SK-N-SH (cell line): ENCODE results near the gene MCM10. TPM values are rescaled to one million over a fixed set of nuclear protein-coding genes. Genes with fewer than 3 reads are reported as not detected.
A peak's percentile ranks its signal among the peaks of the same experiment; 100 is the strongest.

Source experiments
- CTCF ChIA-PET: fragments of 300-600, 350-600 bp; formaldehyde crosslinking; extraction: SDS; loops from one replicate; lab custom pipeline; 2021; lab: Yijun Ruan, JAX
- POLR2A ChIA-PET: fragments of 350-600 bp; sonication (Branson Sonifier 250); formaldehyde crosslinking; extraction: SDS; loops from one replicate; lab custom pipeline; 2020; ENCODE audit warnings: antibody characterized with exemption, inconsistent platforms; lab: Yijun Ruan, JAX
- DNase-seq: peaks from one replicate; pipeline ENCODE4 v3.0.0; 2012
- H2AFZ ChIP-seq: fragments of 200-600 bp; sonication (generic); 2 replicates; pipeline ENCODE4 v1.8.1; 2016; ENCODE audit warnings: antibody characterized with exemption, mild to moderate bottlenecking, low read depth
- H3F3A ChIP-seq: fragments of 200-600 bp; sonication (generic); replicated peaks from 2 replicates; pipeline ENCODE3; 2016; ENCODE audit warnings: antibody characterized with exemption, mild to moderate bottlenecking; ENCODE audit not compliant: insufficient read depth
- H3K27ac ChIP-seq, 2 experiments: fragments of 200-500 bp in 1 of 2; fragments of 200-600 bp in 1 of 2; sonication (Bioruptor generic) in 1 of 2; sonication (generic), shearing (Covaris generic) in 1 of 2; 2 replicates each; pipeline versions ENCODE4 v1.5.1 to v1.6.1; 2014 to 2016; ENCODE audit warnings: low read depth in 2 of 2, inconsistent platforms in 1 of 2, low read length in 1 of 2, mild to moderate bottlenecking in 1 of 2, mixed read lengths in 1 of 2
- H3K27me3 ChIP-seq: fragments of 200-600 bp; sonication (generic), shearing (Covaris generic); 2 replicates; pipeline ENCODE4 v1.6.1; 2016; ENCODE audit warnings: mixed run types; ENCODE audit not compliant: insufficient read depth
- H3K36me3 ChIP-seq, 2 experiments: fragments of 200-500 bp in 1 of 2; fragments of 200-600 bp in 1 of 2; sonication (Bioruptor generic) in 1 of 2; sonication (generic) in 1 of 2; replicated peaks in 1 of 2; 2 replicates each; pipeline versions ENCODE3 to v1.5.1; 2014 to 2016; ENCODE audit warnings: low read length in 1 of 2, mild to moderate bottlenecking in 1 of 2; ENCODE audit not compliant: insufficient read depth in 2 of 2, control insufficient read depth in 1 of 2
- H3K4me1 ChIP-seq, 2 experiments: fragments of 200-500 bp in 1 of 2; fragments of 200-600 bp in 1 of 2; sonication (Bioruptor generic) in 1 of 2; sonication (generic), shearing (Covaris generic) in 1 of 2; 2 replicates each; pipeline versions ENCODE4 v1.5.1 to v1.6.1; 2014 to 2016; ENCODE audit warnings: low read depth in 1 of 2, low read length in 1 of 2, mixed run types in 1 of 2; ENCODE audit not compliant: insufficient read depth in 2 of 2, control insufficient read depth in 1 of 2
- H3K4me2 ChIP-seq: fragments of 200-600 bp; sonication (generic), shearing (Covaris generic); 2 replicates; pipeline ENCODE4 v1.6.1; 2017; ENCODE audit warnings: mixed run types
- H3K4me3 ChIP-seq, 2 experiments: fragments of 200-500 bp in 1 of 2; fragments of 200-600 bp in 1 of 2; sonication (Bioruptor generic) in 1 of 2; sonication (generic), shearing (Covaris generic) in 1 of 2; 2 replicates each; pipeline versions ENCODE4 v1.5.1 to v1.8.1; 2014 to 2016; ENCODE audit warnings: low read depth in 2 of 2, inconsistent platforms in 1 of 2, low read length in 1 of 2, mild to moderate bottlenecking in 1 of 2, mixed read lengths in 1 of 2, moderate library complexity in 1 of 2
- H3K79me2 ChIP-seq: fragments of 200-600 bp; sonication (generic); 2 replicates; pipeline ENCODE4 v1.8.1; 2017; ENCODE audit warnings: mild to moderate bottlenecking; ENCODE audit not compliant: insufficient read depth
- H3K9ac ChIP-seq: fragments of 200-600 bp; sonication (generic); 2 replicates; pipeline ENCODE4 v1.6.1; 2017; ENCODE audit warnings: mixed run types
- H3K9me2 ChIP-seq: fragments of 200-600 bp; sonication (generic); 2 replicates; pipeline ENCODE4 v1.6.1; 2017; ENCODE audit warnings: mixed run types
- H3K9me3 ChIP-seq: fragments of 200-600 bp; sonication (generic); 2 replicates; pipeline ENCODE4 v1.6.1; 2017; ENCODE audit warnings: mixed run types, mild to moderate bottlenecking, moderate library complexity
- H4K20me1 ChIP-seq: fragments of 200-600 bp; sonication (generic); 2 replicates; pipeline ENCODE4 v1.6.1; 2017; ENCODE audit warnings: mild to moderate bottlenecking, mixed run types; ENCODE audit not compliant: insufficient read depth
- GABPA ChIP-seq: IDR thresholded peaks from 2 replicates; pipeline ENCODE4 v1.4.0; 2012; ENCODE audit warnings: low read depth, mild to moderate bottlenecking
- GATA2 ChIP-seq: sonication (generic); formaldehyde crosslinking; IDR thresholded peaks from 2 replicates; pipeline ENCODE4 v1.5.0; 2020; ENCODE audit warnings: mild to moderate bottlenecking, missing genetic modification reagents
- MEF2A ChIP-seq: IDR thresholded peaks from 2 replicates; pipeline ENCODE4 v1.4.0; 2012; ENCODE audit warnings: low read depth, borderline replicate concordance
- MXI1 ChIP-seq: IDR thresholded peaks from 2 replicates; pipeline ENCODE4 v1.6.1; 2012; ENCODE audit warnings: mild to moderate bottlenecking, low read depth, low read length, improper control_type of control experiment
- NFIC ChIP-seq: IDR thresholded peaks from 2 replicates; pipeline ENCODE4 v1.4.0; 2012; ENCODE audit warnings: borderline replicate concordance
- SIN3A ChIP-seq: IDR thresholded peaks from 2 replicates; pipeline ENCODE4 v1.6.1; 2012; ENCODE audit warnings: low read depth, mild to moderate bottlenecking, low read length, moderate library complexity, borderline replicate concordance
- TEAD4 ChIP-seq: IDR thresholded peaks from 2 replicates; pipeline ENCODE4 v1.4.0; 2012; ENCODE audit warnings: mild to moderate bottlenecking, borderline replicate concordance; ENCODE audit not compliant: insufficient read depth
- YY1 ChIP-seq: IDR thresholded peaks from 2 replicates; pipeline ENCODE4 v1.4.0; 2012; ENCODE audit warnings: low read depth, mild to moderate bottlenecking
- whole genome bisulfite sequencing: methylation state at CpG from one replicate; pipeline ENCODE4 v1.1.6; 2017; ENCODE audit warnings: low lambda C conversion rate; 5-methylcytosine and 5-hydroxymethylcytosine counted together
- polyA plus RNA-seq, 3 experiments: library from polyadenylated mRNA; depleted of rRNA; stranded (reverse); fragments of >200 nt; gene quantifications; 2 replicates each; pipeline ENCODE4 v1.2.3, GENCODE V29; 2012
- TF ChIP-seq, protein P1 (sequence below): fragments of 150-350 bp; IDR thresholded peaks from 2 replicates; pipeline ENCODE4 v1.6.1; 2017; ENCODE audit warnings: antibody characterized with exemption, low read length, low read depth, borderline replicate concordance
- TF ChIP-seq, protein P2 (sequence below): IDR thresholded peaks from 2 replicates; pipeline ENCODE4 v1.4.0; 2012; ENCODE audit warnings: low read depth
- TF ChIP-seq, protein P3 (sequence below): IDR thresholded peaks from 2 replicates; pipeline ENCODE4; 2012
- TF ChIP-seq, protein P4 (sequence below): IDR thresholded peaks from 2 replicates; pipeline ENCODE4 v1.4.0; 2012; ENCODE audit warnings: low read depth, borderline replicate concordance
- TF ChIP-seq, protein P5 (sequence below): IDR thresholded peaks from 2 replicates; pipeline ENCODE4 v1.6.1; 2012; ENCODE audit warnings: mild to moderate bottlenecking, low read depth, low read length, moderate library complexity

Gene MCM10
- polyA plus RNA-seq, 1 of the 3 experiments (the other 2 are of a cell fraction): 5.1 TPM

DNA sequence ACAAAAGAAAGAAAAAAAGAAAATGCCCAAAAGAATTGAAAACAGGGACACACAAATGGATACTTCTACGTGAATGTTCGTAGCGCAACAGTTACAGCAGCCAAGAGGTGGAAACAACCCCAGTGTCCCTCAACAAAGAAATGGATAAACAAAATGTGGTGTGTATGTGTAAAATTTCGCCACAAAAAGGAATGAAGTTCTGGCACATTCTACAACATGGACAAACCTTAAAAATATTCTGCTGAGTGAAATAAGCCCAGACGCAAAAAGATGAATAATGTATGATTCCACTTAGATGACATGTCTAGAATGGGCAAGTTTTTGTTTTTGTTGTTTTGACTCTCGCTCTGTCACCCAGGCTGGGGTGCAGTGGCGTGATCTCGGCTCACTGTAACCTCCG lies 61.9 kb downstream of the MCM10 start:
- H3K79me2 ChIP-seq: no peaks in the 10 kb centered on the region
- no peak for DNase-seq
- H3K9ac ChIP-seq: no peak overlapping the region
- TF ChIP-seq SIN3A (no peak), MXI1 (no peak), YY1 (no peak), TEAD4 (no peak), NFIC (no peak), GABPA (no peak), GATA2 (CRISPR knock-in tag) (no peak), MEF2A (no peak)
- TF ChIP-seq, protein P1, sequence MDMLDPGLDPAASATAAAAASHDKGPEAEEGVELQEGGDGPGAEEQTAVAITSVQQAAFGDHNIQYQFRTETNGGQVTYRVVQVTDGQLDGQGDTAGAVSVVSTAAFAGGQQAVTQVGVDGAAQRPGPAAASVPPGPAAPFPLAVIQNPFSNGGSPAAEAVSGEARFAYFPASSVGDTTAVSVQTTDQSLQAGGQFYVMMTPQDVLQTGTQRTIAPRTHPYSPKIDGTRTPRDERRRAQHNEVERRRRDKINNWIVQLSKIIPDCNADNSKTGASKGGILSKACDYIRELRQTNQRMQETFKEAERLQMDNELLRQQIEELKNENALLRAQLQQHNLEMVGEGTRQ: no peak
- TF ChIP-seq, protein P2, sequence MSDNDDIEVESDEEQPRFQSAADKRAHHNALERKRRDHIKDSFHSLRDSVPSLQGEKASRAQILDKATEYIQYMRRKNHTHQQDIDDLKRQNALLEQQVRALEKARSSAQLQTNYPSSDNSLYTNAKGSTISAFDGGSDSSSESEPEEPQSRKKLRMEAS: no peak
- no peak overlapping the region for H3K4me2 ChIP-seq
- no peak overlapping the region for H2AFZ ChIP-seq
- POLR2A ChIA-PET: no interaction called here
- 80% methylated on average over 9 of the region's 9 CpGs for WGBS
- H3F3A ChIP-seq: no peaks in the 10 kb centered on the region
- no peak overlapping the region for H3K4me3 ChIP-seq
- H3K36me3 ChIP-seq: no peaks in the 10 kb centered on the region
- no peaks in the 10 kb centered on the region for H3K4me1 ChIP-seq
- H4K20me1 ChIP-seq: no peaks in the 10 kb centered on the region
- H3K9me3 ChIP-seq: no peaks in the 10 kb centered on the region
- CTCF ChIA-PET: no interaction called here
- no peaks in the 10 kb centered on the region for H3K27me3 ChIP-seq
- no peaks in the 10 kb centered on the region for H3K9me2 ChIP-seq
- H3K27ac ChIP-seq: no peak overlapping the region

DNA sequence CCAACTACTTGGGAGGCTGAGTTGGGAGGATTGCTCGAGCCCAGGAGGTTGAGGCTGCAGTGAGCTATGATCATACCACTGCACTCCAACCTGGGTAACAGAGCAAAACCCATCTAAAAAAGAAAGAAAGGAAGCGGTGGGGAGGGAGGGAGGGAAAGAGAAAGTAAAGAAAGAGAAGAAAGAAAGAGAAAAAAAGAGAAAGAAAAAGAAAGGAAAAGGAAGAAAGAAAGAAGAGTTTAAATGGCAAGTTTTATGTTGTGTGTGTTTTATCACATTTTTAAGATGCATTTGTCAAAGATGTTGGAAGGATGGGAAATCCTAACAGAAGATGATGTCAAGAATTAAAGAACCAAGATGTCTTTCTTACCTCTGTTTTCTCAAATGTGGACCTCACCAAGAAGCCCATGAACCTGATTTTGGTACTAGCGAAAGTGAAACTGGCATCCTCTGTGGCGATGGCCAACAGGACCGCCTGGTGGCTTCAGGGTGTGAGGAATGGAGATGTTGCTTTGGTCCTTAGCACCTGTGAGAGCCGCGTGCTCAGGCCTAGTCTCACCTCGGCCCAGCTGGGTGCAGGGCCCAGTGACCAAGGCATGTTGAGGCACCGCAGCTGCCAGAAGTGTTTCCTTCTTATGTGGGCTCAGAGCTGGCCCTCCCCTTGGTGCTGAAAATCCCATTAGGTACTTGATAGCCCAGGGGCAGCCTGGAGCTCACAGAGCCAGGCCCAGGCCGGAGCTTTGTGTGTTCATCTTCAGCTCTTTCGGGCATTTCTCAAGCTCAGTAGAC lies 63.0 kb downstream of the MCM10 start:
- Histone ChIP-seq H3F3A (no peaks in the 10 kb centered on the region), H3K36me3 (no peaks in the 10 kb centered on the region), H3K79me2 (no peaks in the 10 kb centered on the region), H3K27ac (no peak overlapping the region), H3K9me2 (no peaks in the 10 kb centered on the region), H3K27me3 (no peaks in the 10 kb centered on the region), H3K4me2 (no peak overlapping the region), H3K4me1 (no peaks in the 10 kb centered on the region), H2AFZ (no peak overlapping the region), H3K9ac (no peak overlapping the region), H3K4me3 (no peak overlapping the region), H4K20me1 (no peaks in the 10 kb centered on the region), H3K9me3 (no peaks in the 10 kb centered on the region)
- no peak for DNase-seq
- TF ChIP-seq, protein P3, sequence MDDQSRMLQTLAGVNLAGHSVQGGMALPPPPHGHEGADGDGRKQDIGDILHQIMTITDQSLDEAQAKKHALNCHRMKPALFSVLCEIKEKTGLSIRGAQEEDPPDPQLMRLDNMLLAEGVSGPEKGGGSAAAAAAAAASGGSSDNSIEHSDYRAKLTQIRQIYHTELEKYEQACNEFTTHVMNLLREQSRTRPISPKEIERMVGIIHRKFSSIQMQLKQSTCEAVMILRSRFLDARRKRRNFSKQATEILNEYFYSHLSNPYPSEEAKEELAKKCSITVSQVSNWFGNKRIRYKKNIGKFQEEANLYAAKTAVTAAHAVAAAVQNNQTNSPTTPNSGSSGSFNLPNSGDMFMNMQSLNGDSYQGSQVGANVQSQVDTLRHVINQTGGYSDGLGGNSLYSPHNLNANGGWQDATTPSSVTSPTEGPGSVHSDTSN: no peak
- TF ChIP-seq, protein P4, sequence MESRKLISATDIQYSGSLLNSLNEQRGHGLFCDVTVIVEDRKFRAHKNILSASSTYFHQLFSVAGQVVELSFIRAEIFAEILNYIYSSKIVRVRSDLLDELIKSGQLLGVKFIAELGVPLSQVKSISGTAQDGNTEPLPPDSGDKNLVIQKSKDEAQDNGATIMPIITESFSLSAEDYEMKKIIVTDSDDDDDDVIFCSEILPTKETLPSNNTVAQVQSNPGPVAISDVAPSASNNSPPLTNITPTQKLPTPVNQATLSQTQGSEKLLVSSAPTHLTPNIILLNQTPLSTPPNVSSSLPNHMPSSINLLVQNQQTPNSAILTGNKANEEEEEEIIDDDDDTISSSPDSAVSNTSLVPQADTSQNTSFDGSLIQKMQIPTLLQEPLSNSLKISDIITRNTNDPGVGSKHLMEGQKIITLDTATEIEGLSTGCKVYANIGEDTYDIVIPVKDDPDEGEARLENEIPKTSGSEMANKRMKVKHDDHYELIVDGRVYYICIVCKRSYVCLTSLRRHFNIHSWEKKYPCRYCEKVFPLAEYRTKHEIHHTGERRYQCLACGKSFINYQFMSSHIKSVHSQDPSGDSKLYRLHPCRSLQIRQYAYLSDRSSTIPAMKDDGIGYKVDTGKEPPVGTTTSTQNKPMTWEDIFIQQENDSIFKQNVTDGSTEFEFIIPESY: no peak
- no peak for TF ChIP-seq GATA2 (CRISPR knock-in tag)
- TF ChIP-seq, protein P5, sequence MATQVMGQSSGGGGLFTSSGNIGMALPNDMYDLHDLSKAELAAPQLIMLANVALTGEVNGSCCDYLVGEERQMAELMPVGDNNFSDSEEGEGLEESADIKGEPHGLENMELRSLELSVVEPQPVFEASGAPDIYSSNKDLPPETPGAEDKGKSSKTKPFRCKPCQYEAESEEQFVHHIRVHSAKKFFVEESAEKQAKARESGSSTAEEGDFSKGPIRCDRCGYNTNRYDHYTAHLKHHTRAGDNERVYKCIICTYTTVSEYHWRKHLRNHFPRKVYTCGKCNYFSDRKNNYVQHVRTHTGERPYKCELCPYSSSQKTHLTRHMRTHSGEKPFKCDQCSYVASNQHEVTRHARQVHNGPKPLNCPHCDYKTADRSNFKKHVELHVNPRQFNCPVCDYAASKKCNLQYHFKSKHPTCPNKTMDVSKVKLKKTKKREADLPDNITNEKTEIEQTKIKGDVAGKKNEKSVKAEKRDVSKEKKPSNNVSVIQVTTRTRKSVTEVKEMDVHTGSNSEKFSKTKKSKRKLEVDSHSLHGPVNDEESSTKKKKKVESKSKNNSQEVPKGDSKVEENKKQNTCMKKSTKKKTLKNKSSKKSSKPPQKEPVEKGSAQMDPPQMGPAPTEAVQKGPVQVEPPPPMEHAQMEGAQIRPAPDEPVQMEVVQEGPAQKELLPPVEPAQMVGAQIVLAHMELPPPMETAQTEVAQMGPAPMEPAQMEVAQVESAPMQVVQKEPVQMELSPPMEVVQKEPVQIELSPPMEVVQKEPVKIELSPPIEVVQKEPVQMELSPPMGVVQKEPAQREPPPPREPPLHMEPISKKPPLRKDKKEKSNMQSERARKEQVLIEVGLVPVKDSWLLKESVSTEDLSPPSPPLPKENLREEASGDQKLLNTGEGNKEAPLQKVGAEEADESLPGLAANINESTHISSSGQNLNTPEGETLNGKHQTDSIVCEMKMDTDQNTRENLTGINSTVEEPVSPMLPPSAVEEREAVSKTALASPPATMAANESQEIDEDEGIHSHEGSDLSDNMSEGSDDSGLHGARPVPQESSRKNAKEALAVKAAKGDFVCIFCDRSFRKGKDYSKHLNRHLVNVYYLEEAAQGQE: peak; percentile 85
- TF ChIP-seq, protein P2: no peak
- POLR2A ChIA-PET: no interaction called here
- 81% methylated on average over 6 of the region's 11 CpGs for WGBS
- CTCF ChIA-PET: interaction anchor here (1.3 to 1.7 kb wide), 3 partner anchors 9 to 78 kb away, joined by 3 to 5 read pairs (median 3); partner anchors contain the start of gene UCMA
